IPS-11a (cell line): ENCODE data around the gene UCK2.

Experiments used
- H3K4me3 ChIP-seq: one replicate; pipeline ENCODE4 v1.5.1; 2013; ENCODE audit warnings: low read depth, low read length, control low read depth

The UCK2 gene

DNA sequence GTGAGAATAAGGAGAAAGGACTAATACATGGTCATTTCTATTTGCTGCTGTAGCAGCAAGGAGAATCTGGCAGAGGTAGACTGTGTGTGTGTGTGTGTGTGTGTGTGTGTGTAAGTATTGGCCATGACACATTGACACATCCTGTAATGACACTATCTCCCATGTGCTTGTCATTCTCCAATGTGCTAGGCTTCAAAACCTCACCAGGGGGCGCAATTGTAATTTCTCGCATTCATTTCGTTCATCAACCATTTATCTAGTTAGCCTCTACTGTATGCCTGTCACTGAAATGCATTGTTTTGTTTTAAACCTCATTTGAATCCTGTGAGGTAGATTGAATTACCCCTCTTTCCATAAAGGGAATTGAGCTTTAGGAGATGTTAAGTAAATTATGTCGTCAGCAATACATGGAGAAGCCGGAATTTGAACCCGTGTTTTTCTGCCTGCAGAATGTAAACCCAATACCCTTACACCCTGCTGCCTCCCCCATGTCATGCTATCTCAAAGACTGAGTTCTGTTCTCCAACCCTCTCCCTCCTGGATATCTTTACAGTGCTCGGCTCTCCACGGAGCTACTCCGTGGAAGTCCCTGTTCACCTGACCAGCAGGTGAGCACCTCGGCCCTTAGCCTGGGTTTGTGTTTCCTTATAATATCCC is 100.8 kb downstream of the UCK2 start:
- no peak overlapping the region for H3K4me3 ChIP-seq

- H3K4me3 ChIP-seq: no peak overlapping the region
Measured at GRCh38 chr1:165930961-165931360, 103.5 kb downstream of the UCK2 start.

DNA sequence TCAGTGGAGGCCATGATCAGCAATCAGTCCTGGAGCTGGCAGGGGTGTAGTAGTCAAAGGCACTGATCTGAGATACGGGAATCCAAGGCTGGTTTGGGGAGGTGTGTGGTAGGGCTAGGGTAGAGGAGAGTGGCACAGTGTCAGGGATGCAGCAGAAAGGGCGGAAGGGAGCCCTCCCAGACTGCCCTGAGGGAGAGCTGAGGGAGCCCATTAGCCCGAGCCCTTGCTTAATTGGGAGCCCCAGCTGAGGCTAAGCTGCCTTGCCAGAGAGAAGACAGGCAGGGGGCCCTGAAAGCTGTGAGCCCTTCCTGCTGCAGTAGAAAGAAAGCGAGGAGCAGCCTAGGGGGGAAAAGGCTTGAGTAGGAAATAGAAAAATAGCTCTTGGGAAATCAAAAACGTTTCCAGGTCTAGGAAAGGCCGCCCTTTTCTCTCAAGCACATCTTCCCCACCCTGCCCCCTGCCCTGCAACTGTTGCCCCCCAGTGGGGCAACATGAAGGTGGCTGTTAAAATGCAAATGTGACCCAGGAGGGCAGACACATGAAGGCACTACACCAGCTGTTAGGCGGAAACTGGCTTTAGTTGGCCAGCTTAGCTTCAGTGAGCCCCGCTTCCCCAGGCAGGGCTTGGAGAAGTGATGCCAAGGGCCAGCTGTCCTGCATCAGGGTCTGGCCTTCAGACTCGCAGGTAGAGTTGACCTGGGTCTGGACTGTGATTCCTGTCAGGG is 106.2 kb downstream of the UCK2 start:
- H3K4me3 ChIP-seq: no peak overlapping the region

DNA sequence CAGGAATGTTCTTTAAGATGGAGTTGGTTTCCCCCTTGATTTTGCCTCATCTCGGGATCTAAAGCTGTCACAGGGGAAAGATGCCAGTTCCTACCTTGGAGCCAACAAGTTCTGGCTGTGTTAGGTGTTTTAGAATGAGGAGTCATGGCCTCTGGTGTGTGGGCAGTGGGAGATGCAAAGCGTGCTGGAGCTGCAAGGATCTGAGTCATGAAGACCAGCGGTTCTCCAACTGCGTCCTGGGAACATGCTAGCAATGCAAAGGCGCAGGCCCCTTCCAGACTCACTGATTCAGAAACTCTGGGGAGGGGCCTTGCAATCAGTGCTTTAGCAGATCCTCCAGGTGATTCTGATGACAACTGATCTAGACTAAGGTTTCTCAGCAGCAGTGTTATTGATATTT is 109.1 kb downstream of the UCK2 start:
- H3K4me3 ChIP-seq: no peak overlapping the region

- H3K4me3 ChIP-seq: no peak overlapping the region
Measured at GRCh38 chr1:165937829-165938228, 110.4 kb downstream of the UCK2 start.

GRCh38 chr1:165938844-165939243 is 111.4 kb downstream of the UCK2 start:
- H3K4me3 ChIP-seq: no peak overlapping the region

- no peak overlapping the region for H3K4me3 ChIP-seq
Measured at GRCh38 chr1:165941531-165941930, 114.1 kb downstream of the UCK2 start.

DNA sequence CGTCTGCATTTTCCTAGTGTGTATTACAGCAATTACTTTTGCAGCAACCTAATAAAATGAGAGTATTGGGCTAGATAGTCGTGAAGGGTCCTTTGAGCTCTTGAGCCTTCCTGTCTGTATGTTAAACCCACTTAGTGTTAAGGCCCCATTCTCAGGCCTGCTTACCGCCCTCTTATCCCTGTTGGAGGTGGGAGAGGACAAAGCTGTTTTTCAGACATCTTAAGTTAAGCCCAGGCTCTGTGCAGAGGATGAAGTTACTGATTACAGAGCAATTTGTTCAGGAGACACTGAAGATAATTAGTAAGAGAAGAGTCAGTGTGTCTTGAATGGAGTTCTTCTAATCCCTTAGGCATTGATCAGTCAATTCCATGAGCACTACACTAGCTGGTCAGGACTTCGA is 114.6 kb downstream of the UCK2 start:
- H3K4me3 ChIP-seq: no peak overlapping the region

DNA sequence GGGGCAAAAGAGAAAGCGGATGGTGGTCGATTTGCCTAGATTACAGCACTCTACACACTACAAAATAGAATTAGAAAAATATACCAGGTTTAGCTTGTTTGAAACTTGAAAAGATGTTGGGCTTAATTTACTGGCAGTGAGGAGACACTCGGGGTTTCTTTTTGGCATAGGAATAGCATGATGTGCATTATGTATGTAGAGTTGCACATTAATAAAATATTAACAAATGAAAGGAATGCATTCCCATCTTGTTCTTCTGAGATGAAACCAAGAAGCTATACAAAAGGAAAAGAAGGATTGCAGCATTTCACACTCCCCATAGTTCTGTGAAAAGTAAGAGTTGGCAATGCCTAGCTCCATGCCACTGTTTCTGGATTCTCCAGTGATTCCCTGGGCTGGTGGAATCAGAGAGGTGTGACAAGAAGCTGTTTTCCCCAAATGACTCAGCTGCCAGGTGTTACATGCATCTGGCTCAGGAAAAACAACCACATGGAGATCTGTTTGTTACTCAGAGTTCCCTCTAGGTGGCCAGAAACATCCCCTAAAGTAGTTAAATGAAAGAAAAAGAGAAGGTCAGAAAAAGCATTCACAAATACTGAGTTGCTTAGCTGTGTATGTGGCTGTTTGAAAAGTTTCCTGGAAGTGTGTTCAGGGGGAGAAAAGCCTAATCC is 115.6 kb downstream of the UCK2 start:
- no peak overlapping the region for H3K4me3 ChIP-seq

DNA sequence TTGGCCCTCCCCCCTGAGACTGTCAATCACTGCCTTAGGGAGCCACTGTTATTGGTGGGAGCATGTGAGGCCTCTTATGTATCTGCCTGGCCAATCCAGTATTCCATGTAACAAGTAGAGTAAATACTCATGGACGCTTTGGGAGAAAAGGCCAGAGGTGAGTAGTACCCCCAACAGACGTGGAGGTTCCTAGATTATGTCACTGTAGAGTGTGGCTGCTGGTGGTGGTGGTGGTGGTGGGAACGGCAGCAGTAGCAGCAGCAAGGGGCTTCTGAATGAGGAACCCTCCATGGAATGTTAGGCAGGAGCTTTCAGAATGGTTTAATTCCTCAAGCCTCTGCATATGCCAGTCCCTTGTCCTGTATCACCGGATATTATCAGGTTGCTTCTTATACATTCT is 118.5 kb downstream of the UCK2 start:
- no peak overlapping the region for H3K4me3 ChIP-seq

- no peak overlapping the region for H3K4me3 ChIP-seq
Measured at GRCh38 chr1:165947797-165948455, 120.5 kb downstream of the UCK2 start.

DNA sequence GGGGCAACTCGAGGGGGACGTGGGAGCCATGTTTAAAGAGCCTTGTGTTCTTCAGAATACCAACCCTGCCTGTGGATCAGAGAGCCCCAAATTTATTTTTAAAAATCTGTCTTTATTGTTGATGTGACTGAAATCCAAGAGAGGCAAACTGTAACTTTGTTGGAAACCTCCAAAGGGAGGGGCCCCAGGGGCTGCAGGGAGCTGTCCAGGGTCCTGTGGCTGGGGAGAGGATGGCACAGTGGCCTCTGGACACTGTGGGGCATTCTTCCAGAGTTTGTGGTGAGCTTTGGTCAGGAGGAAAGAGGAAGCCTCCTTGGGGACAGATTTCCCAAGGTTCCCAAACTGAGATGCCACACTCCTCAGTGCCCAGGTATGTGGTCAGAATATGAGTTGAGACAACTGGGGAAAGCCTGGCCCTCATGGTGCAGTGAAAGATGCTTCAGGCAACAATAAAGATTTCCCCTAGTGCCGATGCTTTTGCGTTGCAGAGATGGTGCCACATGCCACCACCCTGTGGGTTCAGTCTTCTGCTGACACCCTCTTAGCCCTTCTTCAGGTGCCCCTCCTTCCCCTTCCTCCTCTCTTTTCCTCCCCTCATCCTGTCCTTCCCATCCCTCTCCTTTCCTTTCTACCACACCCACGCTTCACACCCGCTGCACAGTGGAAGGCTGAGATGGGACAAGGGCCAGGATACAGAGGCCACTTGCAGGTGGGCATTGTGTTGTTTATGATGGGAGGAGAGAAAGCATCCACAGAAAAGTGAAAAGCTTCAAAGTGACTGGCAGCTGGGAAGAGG is 122.1 kb downstream of the UCK2 start:
- H3K4me3 ChIP-seq: no peak overlapping the region

DNA sequence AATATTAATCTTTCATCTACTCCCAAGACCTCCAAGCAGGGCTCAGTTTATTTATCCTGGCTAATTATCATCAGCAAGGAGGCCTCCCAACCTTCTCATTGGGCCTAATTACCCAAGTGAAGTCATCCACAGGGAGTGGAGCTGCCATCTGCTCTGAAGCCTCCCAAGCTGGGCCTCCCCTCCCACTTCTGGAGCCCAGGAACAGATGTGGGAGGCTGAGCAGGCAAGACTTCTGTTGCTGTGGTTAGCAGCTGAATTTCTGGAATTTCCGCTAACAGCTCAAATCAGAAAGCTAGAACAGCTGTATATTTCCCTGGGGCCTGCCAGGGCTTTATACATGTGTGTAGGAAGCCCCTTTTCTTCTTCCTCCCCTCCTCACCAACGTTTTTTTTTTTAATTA is 127.5 kb downstream of the UCK2 start:
- H3K4me3 ChIP-seq: no peak overlapping the region

GRCh38 chr1:165958306-165958705 is 130.9 kb downstream of the UCK2 start:
- no peak overlapping the region for H3K4me3 ChIP-seq

GRCh38 chr1:165960136-165960535 is 132.7 kb downstream of the UCK2 start:
- H3K4me3 ChIP-seq: no peak overlapping the region

- no peak overlapping the region for H3K4me3 ChIP-seq
Measured at GRCh38 chr1:165960881-165961280, 133.5 kb downstream of the UCK2 start.
